IMR-90 (cell line): ENCODE data around the gene ACTR10. TPM values are rescaled to one million over a fixed set of nuclear protein-coding genes. Genes with fewer than 3 reads are reported as not detected.

Experiments used
- ATAC-seq: fragments of 200-7000 bp; cut with Tn5 transposase; 2 replicates; pipeline ENCODE4 v1.9.1; 2020; ENCODE audit warnings: low read depth, mild to moderate bottlenecking, moderate library complexity
- BruUV-seq: library from RNA; stranded (reverse); fragments of 400-500 nt; replicated peaks from 2 replicates; lab custom pipeline; 2021; lab: Mats Ljungman, UMichigan
- CTCF ChIA-PET: fragments of 300-600 bp; formaldehyde crosslinking; extraction: SDS; loops from one replicate; lab custom pipeline; 2021; ENCODE audit warnings: antibody characterized with exemption; lab: Yijun Ruan, JAX
- POLR2A ChIA-PET: fragments of 300-600 bp; sonication (Branson Sonifier 250); formaldehyde crosslinking; loops from one replicate; lab custom pipeline; 2022; ENCODE audit warnings: antibody characterized with exemption; ENCODE audit not compliant: unreplicated experiment; lab: Charles Lee
- DNase-seq: peaks from one replicate; pipeline ENCODE4 v3.0.0; 2013
- H2AFZ ChIP-seq: replicated peaks from 2 replicates; pipeline ENCODE3; 2013; ENCODE audit warnings: low read length, mild to moderate bottlenecking; ENCODE audit not compliant: poor library complexity
- H2AK5ac ChIP-seq: 2 replicates; pipeline ENCODE4 v1.6.1; 2013; ENCODE audit warnings: low read depth, low read length, inconsistent platforms
- H2AK9ac ChIP-seq: replicated peaks from 2 replicates; pipeline ENCODE3; 2013; ENCODE audit warnings: mild to moderate bottlenecking, low read depth, low read length, moderate library complexity; ENCODE audit not compliant: poor library complexity
- H2BK120ac ChIP-seq: 2 replicates; pipeline ENCODE4 v1.6.1; 2013; ENCODE audit warnings: low read depth, low read length, inconsistent platforms
- H2BK15ac ChIP-seq: 3 replicates; pipeline ENCODE4 v1.6.1; 2013; ENCODE audit warnings: low read depth, low read length, inconsistent platforms
- H2BK20ac ChIP-seq: 2 replicates; pipeline ENCODE4 v1.6.1; 2013; ENCODE audit warnings: low read depth, mild to moderate bottlenecking, inconsistent platforms, low read length, moderate library complexity
- H2BK5ac ChIP-seq: 2 replicates; pipeline ENCODE4 v1.6.1; 2013; ENCODE audit warnings: mild to moderate bottlenecking, low read depth, low read length, inconsistent platforms; ENCODE audit not compliant: poor library complexity, severe bottlenecking
- H3K14ac ChIP-seq: replicated peaks from 2 replicates; pipeline ENCODE4 v1.6.1; 2013; ENCODE audit warnings: low read depth, low read length, inconsistent platforms
- H3K18ac ChIP-seq: 2 replicates; pipeline ENCODE4 v1.6.1; 2013; ENCODE audit warnings: low read depth, low read length, control low read depth
- H3K23ac ChIP-seq: 2 replicates; pipeline ENCODE4 v1.6.1; 2013; ENCODE audit warnings: low read depth, low read length, inconsistent platforms
- H3K27ac ChIP-seq: 2 replicates; pipeline ENCODE4 v1.5.1; 2013; ENCODE audit warnings: mild to moderate bottlenecking, control low read depth, low read length; ENCODE audit not compliant: insufficient read depth
- H3K27me3 ChIP-seq: 2 replicates; pipeline ENCODE4 v1.6.1; 2013; ENCODE audit warnings: low read length; ENCODE audit not compliant: control insufficient read depth, insufficient read depth
- H3K36me3 ChIP-seq: 2 replicates; pipeline ENCODE4 v1.6.1; 2013; ENCODE audit warnings: low read length, mixed read lengths; ENCODE audit not compliant: control insufficient read depth, insufficient read depth
- H3K4ac ChIP-seq: 2 replicates; pipeline ENCODE4 v1.6.1; 2013; ENCODE audit warnings: low read depth, low read length, inconsistent platforms
- H3K4me1 ChIP-seq: 2 replicates; pipeline ENCODE4 v1.6.1; 2013; ENCODE audit warnings: low read length, mixed read lengths; ENCODE audit not compliant: control insufficient read depth, insufficient read depth
- H3K4me2 ChIP-seq: 2 replicates; pipeline ENCODE4 v1.6.1; 2013; ENCODE audit warnings: low read depth, mild to moderate bottlenecking, control low read depth, low read length, moderate library complexity
- H3K4me3 ChIP-seq: 2 replicates; pipeline ENCODE4 v1.5.1; 2013; ENCODE audit warnings: low read depth, mild to moderate bottlenecking, control low read depth, low read length, moderate library complexity; ENCODE audit not compliant: insufficient read depth
- H3K56ac ChIP-seq: 2 replicates; pipeline ENCODE4 v1.6.1; 2013; ENCODE audit warnings: low read length, inconsistent platforms; ENCODE audit not compliant: insufficient read depth; ENCODE audit errors: extremely low read depth
- H3K79me1 ChIP-seq, 2 experiments: 2 replicates each; pipeline ENCODE4 v1.6.1; 2013; ENCODE audit warnings: low read length in 2 of 2, inconsistent platforms in 1 of 2, low read depth in 1 of 2
- H3K9ac ChIP-seq: 2 replicates; pipeline ENCODE4 v1.6.1; 2013; ENCODE audit warnings: low read depth, low read length, control low read depth
- H3K9me1 ChIP-seq: 2 replicates; pipeline ENCODE4 v1.6.1; 2013; ENCODE audit warnings: low read length, inconsistent platforms; ENCODE audit not compliant: insufficient read depth
- H3K9me3 ChIP-seq: 2 replicates; pipeline ENCODE4 v1.6.1; 2013; ENCODE audit warnings: low read length; ENCODE audit not compliant: control insufficient read depth, insufficient read depth
- H4K20me1 ChIP-seq: 2 replicates; pipeline ENCODE4 v1.6.1; 2013; ENCODE audit warnings: low read length, inconsistent platforms; ENCODE audit not compliant: insufficient read depth
- H4K5ac ChIP-seq: 2 replicates; pipeline ENCODE4 v1.6.1; 2013; ENCODE audit warnings: mild to moderate bottlenecking, low read depth, low read length, control low read depth
- H4K8ac ChIP-seq, 2 experiments: 2 replicates each; pipeline ENCODE4 v1.6.1; 2013; ENCODE audit warnings: low read depth in 2 of 2, low read length in 2 of 2, control low read depth in 1 of 2, inconsistent platforms in 1 of 2
- H4K91ac ChIP-seq: 2 replicates; pipeline ENCODE4 v1.6.1; 2013; ENCODE audit warnings: low read depth, low read length, inconsistent platforms; ENCODE audit not compliant: insufficient read depth
- CHD1 ChIP-seq: IDR thresholded peaks from 2 replicates; pipeline ENCODE4 v1.6.1; 2012; ENCODE audit warnings: low read depth, low read length, improper control_type of control experiment
- MAFK ChIP-seq: IDR thresholded peaks from 2 replicates; pipeline ENCODE4 v1.6.1; 2012; ENCODE audit warnings: low read depth, low read length, improper control_type of control experiment
- RAD21 ChIP-seq: IDR thresholded peaks from 2 replicates; pipeline ENCODE4 v1.6.1; 2012; ENCODE audit warnings: low read length, improper control_type of control experiment
- RFX5 ChIP-seq: IDR thresholded peaks from 2 replicates; pipeline ENCODE4 v1.8.0; 2012; ENCODE audit warnings: low read depth, mild to moderate bottlenecking, low read length, moderate library complexity
- SMC3 ChIP-seq: fragments of 150-350 bp; IDR thresholded peaks from 2 replicates; pipeline ENCODE4 v1.6.1; 2016; ENCODE audit warnings: low read depth, mild to moderate bottlenecking, antibody characterized with exemption, low read length, moderate library complexity
- WGBS, 2 experiments: methylation state at CpG; one replicate each; pipeline versions ENCODE4 v1.1.5 to v1.1.7; 2013; ENCODE audit warnings: missing lambda C conversion rate in 2 of 2; ENCODE audit not compliant: insufficient read length in 1 of 2; ENCODE audit errors: extremely low coverage in 2 of 2; 5-methylcytosine and 5-hydroxymethylcytosine counted together
- dilution Hi-C: fragments of 300-500 bp; cut with HindIII; formaldehyde crosslinking; loops from one replicate; pipeline ENCODE4 v1.14.3; 2018; ENCODE audit warnings: low sequenced_read_pairs; ENCODE audit not compliant: unreplicated experiment
- in situ Hi-C: fragments of 300-500 bp; cut with MboI; formaldehyde crosslinking; loops from 3 replicates; pipeline ENCODE4 v1.14.3; 2019; ENCODE audit warnings: low sequenced_read_pairs, inconsistent platforms, mixed read lengths
- intact Hi-C: fragments of 100-400 bp; cut with micrococcal nuclease; formaldehyde crosslinking; loops from 2 replicates; pipeline ENCODE4 v1.10.0; 2022
- polyA plus RNA-seq, 3 experiments: library from polyadenylated mRNA; depleted of rRNA; stranded (reverse); fragments of >200 nt; gene quantifications; 2 replicates each; pipeline ENCODE4 v1.2.3, GENCODE V29; 2012; ENCODE audit warnings: low replicate concordance in 1 of 3
- total RNA-seq: library from RNA; depleted of rRNA; stranded (reverse); fragments of >200 nt; gene quantifications from 2 replicates; pipeline ENCODE4 v1.2.3, GENCODE V29; 2012
- TF ChIP-seq, protein P1 (sequence below): conservative IDR thresholded peaks from 2 replicates; pipeline ENCODE4 v1.5.1; 2012; ENCODE audit warnings: mild to moderate bottlenecking, low read depth, low read length, improper control_type of control experiment
- TF ChIP-seq, protein P2 (sequence below): fragments of 150-350 bp; IDR thresholded peaks from 2 replicates; pipeline ENCODE4 v1.6.1; 2016; ENCODE audit warnings: low read depth, mild to moderate bottlenecking, low read length, moderate library complexity, borderline replicate concordance

ACTR10 gene
- total and polyA plus RNA-seq, 2 of the 4 experiments (the other 2 are of a cell fraction): 71.0 to 71.7 TPM

DNA sequence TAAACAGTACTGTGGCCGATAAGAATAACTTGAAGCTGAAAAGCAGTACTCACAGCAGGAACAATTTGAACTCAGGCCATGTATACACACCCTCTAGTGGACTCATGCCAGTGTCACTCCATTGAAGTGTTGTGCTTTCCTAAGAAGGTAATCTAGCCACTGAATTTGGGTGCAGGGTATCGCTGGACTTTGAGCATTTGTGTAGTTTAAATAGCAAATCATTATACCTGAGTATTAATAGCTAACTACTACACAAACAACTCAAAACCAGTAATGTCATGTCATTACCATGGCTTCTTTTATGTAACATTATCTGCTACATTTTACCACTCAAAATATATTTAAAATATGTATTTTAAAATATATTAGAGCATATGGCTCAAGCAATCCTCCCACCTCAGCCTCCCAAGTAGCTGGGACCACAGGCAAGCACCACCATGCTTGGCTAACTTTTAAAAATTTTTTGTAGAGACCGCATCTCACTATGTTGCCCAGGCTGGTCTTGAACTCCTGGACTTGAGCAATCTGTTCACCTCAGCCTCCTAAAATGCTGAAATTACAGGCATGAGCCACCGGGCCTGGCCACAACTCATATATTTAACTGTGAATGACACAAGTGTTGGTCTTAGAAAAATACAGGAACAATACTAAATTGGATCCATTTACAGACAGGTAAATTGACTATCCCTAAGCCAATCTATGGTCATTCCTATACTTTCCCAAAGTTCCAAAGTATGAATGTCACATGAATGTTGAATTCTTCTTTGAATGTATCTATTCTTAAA, 72.8 kb downstream of the ACTR10 start:
- Histone ChIP-seq H3K4me3 (no peak overlapping the region), H2BK5ac (no peak overlapping the region), H3K9ac (no peak overlapping the region), H3K9me3 (no peaks in the 10 kb centered on the region), H3K4ac (no peak overlapping the region), H2AFZ (no peak overlapping the region), H2BK15ac (no peak overlapping the region), H2BK20ac (no peak overlapping the region), H3K27ac (no peak overlapping the region), H3K56ac (no peak overlapping the region), H3K14ac (no peak overlapping the region), H2AK5ac (no peak overlapping the region), H3K9me1 (no peaks in the 10 kb centered on the region), H3K23ac (no peak overlapping the region), H4K8ac (no peak overlapping the region; a peak in 1 of 4 replicates), H3K79me1 (peaks cover 10 to 54% of the 10 kb centered on the region in 2 experiments), H4K5ac (no peak overlapping the region), H2BK120ac (no peak overlapping the region), H3K4me1 (peaks cover 3% of the 10 kb centered on the region; the same call in 1 of the 2 replicates), H4K20me1 (peaks cover 29% of the 10 kb centered on the region), H3K4me2 (no peak overlapping the region), H3K36me3 (peaks cover 42% of the 10 kb centered on the region), H3K18ac (no peak overlapping the region), H4K91ac (no peak overlapping the region), H2AK9ac (no peak overlapping the region), H3K27me3 (no peaks in the 10 kb centered on the region)
- ATAC-seq (peak; percentile 56), DNase-seq (peak; percentile 53)
- dilution Hi-C loops (no loop called here), intact Hi-C loops (no loop called here), in situ Hi-C loops (no loop called here)
- ChIA-PET POLR2A (no interaction called here), CTCF (no interaction called here)
- BruUV-seq: no TSS peak
- no CpG with 5 or more reads among the region's 4 CpGs for WGBS, 2 experiments
- TF ChIP-seq CHD1: no peak
- TF ChIP-seq, protein P1, sequence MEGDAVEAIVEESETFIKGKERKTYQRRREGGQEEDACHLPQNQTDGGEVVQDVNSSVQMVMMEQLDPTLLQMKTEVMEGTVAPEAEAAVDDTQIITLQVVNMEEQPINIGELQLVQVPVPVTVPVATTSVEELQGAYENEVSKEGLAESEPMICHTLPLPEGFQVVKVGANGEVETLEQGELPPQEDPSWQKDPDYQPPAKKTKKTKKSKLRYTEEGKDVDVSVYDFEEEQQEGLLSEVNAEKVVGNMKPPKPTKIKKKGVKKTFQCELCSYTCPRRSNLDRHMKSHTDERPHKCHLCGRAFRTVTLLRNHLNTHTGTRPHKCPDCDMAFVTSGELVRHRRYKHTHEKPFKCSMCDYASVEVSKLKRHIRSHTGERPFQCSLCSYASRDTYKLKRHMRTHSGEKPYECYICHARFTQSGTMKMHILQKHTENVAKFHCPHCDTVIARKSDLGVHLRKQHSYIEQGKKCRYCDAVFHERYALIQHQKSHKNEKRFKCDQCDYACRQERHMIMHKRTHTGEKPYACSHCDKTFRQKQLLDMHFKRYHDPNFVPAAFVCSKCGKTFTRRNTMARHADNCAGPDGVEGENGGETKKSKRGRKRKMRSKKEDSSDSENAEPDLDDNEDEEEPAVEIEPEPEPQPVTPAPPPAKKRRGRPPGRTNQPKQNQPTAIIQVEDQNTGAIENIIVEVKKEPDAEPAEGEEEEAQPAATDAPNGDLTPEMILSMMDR: 0 out of 2 replicates have a peak, but pooled peaks have one; percentile 9
- no peak for TF ChIP-seq RFX5
- TF ChIP-seq RAD21: no peak
- TF ChIP-seq SMC3: no peak
- TF ChIP-seq, protein P2, sequence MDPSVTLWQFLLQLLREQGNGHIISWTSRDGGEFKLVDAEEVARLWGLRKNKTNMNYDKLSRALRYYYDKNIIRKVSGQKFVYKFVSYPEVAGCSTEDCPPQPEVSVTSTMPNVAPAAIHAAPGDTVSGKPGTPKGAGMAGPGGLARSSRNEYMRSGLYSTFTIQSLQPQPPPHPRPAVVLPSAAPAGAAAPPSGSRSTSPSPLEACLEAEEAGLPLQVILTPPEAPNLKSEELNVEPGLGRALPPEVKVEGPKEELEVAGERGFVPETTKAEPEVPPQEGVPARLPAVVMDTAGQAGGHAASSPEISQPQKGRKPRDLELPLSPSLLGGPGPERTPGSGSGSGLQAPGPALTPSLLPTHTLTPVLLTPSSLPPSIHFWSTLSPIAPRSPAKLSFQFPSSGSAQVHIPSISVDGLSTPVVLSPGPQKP: no peak
- no peak for TF ChIP-seq MAFK
